ENCODE results near the gene TUBG2. TPM values are rescaled to one million over a fixed set of nuclear protein-coding genes. Genes with fewer than 3 reads are reported as not detected.
A peak's percentile ranks its signal among the peaks of the same experiment; 100 is the strongest.

The TUBG2 gene
- total RNA-seq, 2 experiments from 2014 or later: 9.3 to 10.1 TPM

- Mint-ChIP-seq H3K27me3 (peaks cover 42% of the 10 kb centered on the region), H3K27ac (no peak overlapping the region), H3K9me3 (no peaks in the 10 kb centered on the region), H3K36me3 (no peaks in the 10 kb centered on the region), H3K4me1 (ENCODE audit: low read depth) (peaks cover 44% of the 10 kb centered on the region), H3K4me3 (no peak overlapping the region)
- ChIA-PET CTCF (interaction anchor here (1.0 to 2.2 kb wide), 6 partner anchors 9 to 96 kb away, joined by 3 to 9 read pairs (median 6); no protein-coding TSS in a partner anchor), POLR2A (no interaction called here)
- intact Hi-C loops (cut with micrococcal nuclease): loop anchor here (10.0 kb wide), 1 partner anchor 389 kb away; the partner anchor contains the start of gene STAT5A
- peak; percentile 35 for DNase-seq
Observed at GRCh38 chr17:42673885-42674754, 15.0 kb downstream of the TUBG2 start.

GRCh38 chr17:42674755-42675347 lies 15.8 kb downstream of the TUBG2 start:
- intact Hi-C loops (cut with micrococcal nuclease): loop anchor here (5.0 to 10.0 kb wide), 2 partner anchors 138 to 390 kb away; partner anchors contain the start of genes NAGLU and STAT5A
- Mint-ChIP-seq H3K27me3 (peaks cover 43% of the 10 kb centered on the region), H3K27ac (no peak overlapping the region), H3K4me1 (ENCODE audit: low read depth) (peaks cover 50% of the 10 kb centered on the region), H3K4me3 (no peak overlapping the region), H3K9me3 (no peaks in the 10 kb centered on the region), H3K36me3 (no peaks in the 10 kb centered on the region)
- no peak for DNase-seq
- CTCF ChIA-PET: interaction anchor here (1.0 to 2.2 kb wide), 5 partner anchors 9 to 96 kb away, joined by 4 to 9 read pairs (median 6); no protein-coding TSS in a partner anchor
- POLR2A ChIA-PET: no interaction called here

GRCh38 chr17:42675348-42675964 lies 16.4 kb downstream of the TUBG2 start:
- ChIA-PET CTCF (interaction anchor here (1.0 to 1.4 kb wide), 2 partner anchors 97 kb away, joined by 5 to 6 read pairs; partner anchors contain the start of gene PSMC3IP), POLR2A (interaction anchor here (0.9 kb wide), 1 partner anchor 8 kb away, joined by 3 read pairs; no protein-coding TSS in a partner anchor)
- DNase-seq: no peak
- H3K4me3 Mint-ChIP-seq: no peak overlapping the region
- H3K36me3 Mint-ChIP-seq: no peaks in the 10 kb centered on the region
- no peak overlapping the region for H3K27ac Mint-ChIP-seq
- H3K9me3 Mint-ChIP-seq: no peaks in the 10 kb centered on the region
- peaks cover 42% of the 10 kb centered on the region for H3K27me3 Mint-ChIP-seq
- H3K4me1 Mint-ChIP-seq (ENCODE audit: low read depth): peaks cover 53% of the 10 kb centered on the region
- intact Hi-C loops (cut with micrococcal nuclease): loop anchor here (5.0 to 10.0 kb wide), 2 partner anchors 138 to 391 kb away; partner anchors contain the start of genes NAGLU and STAT5A

GRCh38 chr17:42675965-42676423 lies 16.9 kb downstream of the TUBG2 start:
- Mint-ChIP-seq H3K4me1 (ENCODE audit: low read depth) (peaks cover 51% of the 10 kb centered on the region), H3K36me3 (no peaks in the 10 kb centered on the region), H3K9me3 (no peaks in the 10 kb centered on the region), H3K4me3 (peak overlapping the region; percentile 76), H3K27me3 (peaks cover 41% of the 10 kb centered on the region), H3K27ac (no peak overlapping the region)
- intact Hi-C loops (cut with micrococcal nuclease): loop anchor here (5.0 to 10.0 kb wide), 2 partner anchors 139 to 391 kb away; partner anchors contain the start of genes NAGLU and STAT5A
- no peak for DNase-seq
- CTCF ChIA-PET: interaction anchor here (0.8 to 1.0 kb wide), 2 partner anchors 14 to 98 kb away, joined by 3 to 6 read pairs; partner anchors contain the start of gene PSMC3IP
- POLR2A ChIA-PET: interaction anchor here (0.6 to 0.9 kb wide), 2 partner anchors 9 to 482 kb away, joined by 3 to 5 read pairs; no protein-coding TSS in a partner anchor

- Mint-ChIP-seq H3K27me3 (peaks cover 40% of the 10 kb centered on the region), H3K27ac (peak within 1 kb of the TSS; percentile 71), H3K36me3 (no peaks in the 10 kb centered on the region), H3K4me1 (ENCODE audit: low read depth) (peaks cover 51% of the 10 kb centered on the region), H3K9me3 (no peaks in the 10 kb centered on the region), H3K4me3 (peak within 1 kb of the TSS; percentile 76)
- intact Hi-C loops (cut with micrococcal nuclease): loop anchor here (5.0 to 10.0 kb wide), 2 partner anchors 139 to 392 kb away; partner anchors contain the start of genes NAGLU and STAT5A
- peak; percentile 26 for DNase-seq
- POLR2A ChIA-PET: interaction anchor here (0.6 to 0.9 kb wide), 2 partner anchors 10 to 482 kb away, joined by 3 to 5 read pairs; no protein-coding TSS in a partner anchor
- CTCF ChIA-PET: interaction anchor here (0.6 to 1.6 kb wide), 4 partner anchors 15 to 98 kb away, joined by 3 to 6 read pairs (median 4); partner anchors contain the start of gene PSMC3IP
Observed at GRCh38 chr17:42676424-42677011, 17.4 kb downstream of the TUBG2 start, which contains the start of gene PLEKHH3. Gene PLEKHH3 (minus strand): TSS chr17:42676994. CDS start chr17:42676563, 431 bp downstream.

GRCh38 chr17:42677012-42677857 lies 18.2 kb downstream of the TUBG2 start:
- H3K27me3 Mint-ChIP-seq: peaks cover 41% of the 10 kb centered on the region
- H3K4me1 Mint-ChIP-seq (ENCODE audit: low read depth): peaks cover 54% of the 10 kb centered on the region
- CTCF ChIA-PET: interaction anchor here (0.6 to 1.6 kb wide), 3 partner anchors 16 to 99 kb away, joined by 4 to 6 read pairs (median 4); partner anchors contain the start of gene PSMC3IP
- POLR2A ChIA-PET: interaction anchor here (0.9 to 1.5 kb wide), 2 partner anchors 99 to 156 kb away, joined by 3 read pairs; partner anchors contain the start of gene PSME3
- no peaks in the 10 kb centered on the region for H3K36me3 Mint-ChIP-seq
- H3K9me3 Mint-ChIP-seq: no peaks in the 10 kb centered on the region
- intact Hi-C loops (cut with micrococcal nuclease): loop anchor here (5.0 to 10.0 kb wide), 2 partner anchors 140 to 392 kb away; partner anchors contain the start of genes NAGLU and STAT5A
- peak overlapping the region; percentile 76 for H3K4me3 Mint-ChIP-seq
- peak overlapping the region; percentile 71 for H3K27ac Mint-ChIP-seq
- DNase-seq: peak; percentile 100

GRCh38 chr17:42677921-42678781 lies 19.1 kb downstream of the TUBG2 start:
- no peaks in the 10 kb centered on the region for H3K36me3 Mint-ChIP-seq

GRCh38 chr17:42678951-42679491 lies 19.9 kb downstream of the TUBG2 start:
- intact Hi-C loops (cut with micrococcal nuclease): loop anchor here (1.0 to 10.0 kb wide), 6 partner anchors 26 to 394 kb away; partner anchors contain the start of genes EZH1, NAGLU, PSMC3IP and RETREG3
- Mint-ChIP-seq H3K4me1 (ENCODE audit: low read depth) (peaks cover 65% of the 10 kb centered on the region), H3K27me3 (peaks cover 44% of the 10 kb centered on the region), H3K36me3 (no peaks in the 10 kb centered on the region), H3K4me3 (peak overlapping the region; percentile 64), H3K9me3 (no peaks in the 10 kb centered on the region), H3K27ac (peak overlapping the region; percentile 73)
- ChIA-PET CTCF (interaction anchor here (0.6 to 3.2 kb wide), 12 partner anchors 12 to 149 kb away, joined by 3 to 58 read pairs (median 4); partner anchors contain the start of genes BECN1, MLX, PSMC3IP and RETREG3), POLR2A (interaction anchor here (0.9 to 1.5 kb wide), 4 partner anchors 8 to 101 kb away, joined by 3 to 4 read pairs (median 4); no protein-coding TSS in a partner anchor)
- peak; percentile 62 for DNase-seq

More at GRCh38 chr17:42677921-42678781, 19.1 kb downstream of the TUBG2 start:
- Mint-ChIP-seq H3K27me3 (peaks cover 40% of the 10 kb centered on the region), H3K9me3 (no peaks in the 10 kb centered on the region), H3K27ac (peak overlapping the region; percentile 72), H3K4me3 (peak overlapping the region; percentile 76), H3K4me1 (ENCODE audit: low read depth) (peaks cover 61% of the 10 kb centered on the region)
- intact Hi-C loops (cut with micrococcal nuclease): loop anchor here (2.0 to 10.0 kb wide), 4 partner anchors 27 to 393 kb away; partner anchors contain the start of genes EZH1, NAGLU and STAT5A
- ChIA-PET POLR2A (interaction anchor here (0.9 to 1.5 kb wide), 3 partner anchors 9 to 155 kb away, joined by 3 to 4 read pairs (median 3); partner anchors contain the start of gene PSME3), CTCF (interaction anchor here (1.0 to 3.2 kb wide), 7 partner anchors 17 to 101 kb away, joined by 3 to 58 read pairs (median 4); partner anchors contain the start of genes PSMC3IP, RETREG3 and TUBG1)
- peak; percentile 86 for DNase-seq

Measured in activated CD4-positive, alpha-beta memory T cell treated with anti-CD3 and anti-CD28 coated beads for 36 hours (primary cell).